HUES64 (cell line): ENCODE measurements around the gene FTO.

Experiments
- H3K27ac ChIP-seq: 2 replicates; pipeline ENCODE4 v1.7.0; 2013; ENCODE audit warnings: low read depth, low read length, inconsistent platforms
- H3K27me3 ChIP-seq: 2 replicates; pipeline ENCODE4 v1.6.1; 2013; ENCODE audit warnings: mild to moderate bottlenecking, low read length; ENCODE audit not compliant: insufficient read depth
- H3K36me3 ChIP-seq: 2 replicates; pipeline ENCODE4 v1.6.1; 2013; ENCODE audit warnings: mild to moderate bottlenecking, low read length; ENCODE audit not compliant: insufficient read depth
- H3K4me1 ChIP-seq: 2 replicates; pipeline ENCODE4 v1.6.1; 2013; ENCODE audit warnings: mild to moderate bottlenecking, low read length, moderate library complexity; ENCODE audit not compliant: insufficient read depth
- H3K4me3 ChIP-seq: 2 replicates; pipeline ENCODE4 v1.5.1; 2013; ENCODE audit warnings: mild to moderate bottlenecking, low read length, moderate library complexity
- H3K9ac ChIP-seq: 2 replicates; pipeline ENCODE4 v1.6.1; 2013; ENCODE audit warnings: mild to moderate bottlenecking, low read depth, low read length
- H3K9me3 ChIP-seq: 2 replicates; pipeline ENCODE4 v1.6.1; 2013; ENCODE audit warnings: low read depth, low read length; ENCODE audit not compliant: insufficient read depth
- WGBS: fragments of 150-250, 120-280 bp; methylation state at CpG from one replicate; pipeline ENCODE4 v1.1.7; 2013; ENCODE audit warnings: missing lambda C conversion rate; 5-methylcytosine and 5-hydroxymethylcytosine counted together

Gene FTO

DNA sequence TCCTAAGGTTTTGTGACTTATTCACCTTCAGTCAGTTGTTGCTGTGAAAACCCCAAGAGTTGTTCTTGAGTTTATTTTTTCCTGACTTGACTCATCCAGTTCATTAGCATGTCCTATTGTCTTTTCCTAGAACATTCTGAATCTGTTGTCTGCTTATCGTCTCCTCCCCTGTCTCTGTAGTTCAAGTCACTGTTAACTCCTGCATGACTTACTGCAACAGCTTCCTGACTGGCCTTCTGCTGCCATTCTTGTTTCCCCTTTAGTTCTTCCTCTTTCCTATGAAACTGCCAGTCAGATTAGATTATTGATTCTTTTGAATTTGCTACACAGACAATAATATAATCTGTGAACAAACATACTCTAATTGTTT is 161.5 kb downstream of the FTO start:
- 13% methylated on average over 1 of the region's 1 CpG for WGBS
- Histone ChIP-seq H3K27ac (peak overlapping the region; percentile 59), H3K4me1 (peaks cover 27% of the 10 kb centered on the region), H3K27me3 (no peaks in the 10 kb centered on the region), H3K4me3 (no peak overlapping the region), H3K9ac (peak overlapping the region; percentile 28; the same call in 1 of the 2 replicates), H3K36me3 (no peaks in the 10 kb centered on the region), H3K9me3 (peaks cover 3% of the 10 kb centered on the region; the same call in 1 of the 2 replicates)

GRCh38 chr16:53866520-53866919 is 162.6 kb downstream of the FTO start:
- no peak overlapping the region for H3K4me3 ChIP-seq
- H3K9ac ChIP-seq = no peak overlapping the region
- no CpG with 5 or more reads among the region's 1 CpG for WGBS
- H3K27ac ChIP-seq = 0 out of 2 replicates have a peak overlapping the region, but pooled peaks have one; percentile 13
- H3K9me3 ChIP-seq = peaks cover 13% of the 10 kb centered on the region; the same call in 1 of the 2 replicates
- H3K27me3 ChIP-seq = no peaks in the 10 kb centered on the region
- H3K36me3 ChIP-seq = no peaks in the 10 kb centered on the region
- peaks cover 27% of the 10 kb centered on the region for H3K4me1 ChIP-seq

- Histone ChIP-seq H3K4me3 (no peak overlapping the region), H3K27ac (no peak overlapping the region), H3K9me3 (peaks cover 13% of the 10 kb centered on the region; the same call in 1 of the 2 replicates), H3K27me3 (no peaks in the 10 kb centered on the region), H3K4me1 (peaks cover 7% of the 10 kb centered on the region), H3K9ac (no peak overlapping the region), H3K36me3 (no peaks in the 10 kb centered on the region)
- 90% methylated on average over 1 of the region's 1 CpG for WGBS
These were observed 166.9 kb downstream of the FTO start for GRCh38 chr16:53870831-53871230.

- H3K9ac ChIP-seq = no peak overlapping the region
- H3K27ac ChIP-seq = no peak overlapping the region
- 91% methylated on average over 1 of the region's 1 CpG for WGBS
- no peaks in the 10 kb centered on the region for H3K36me3 ChIP-seq
- H3K4me3 ChIP-seq = no peak overlapping the region
- no peaks in the 10 kb centered on the region for H3K27me3 ChIP-seq
- peaks cover 13% of the 10 kb centered on the region; the same call in 1 of the 2 replicates for H3K9me3 ChIP-seq
- no peaks in the 10 kb centered on the region for H3K4me1 ChIP-seq
These were observed 168.6 kb downstream of the FTO start for GRCh38 chr16:53872248-53873221.

- H3K36me3 ChIP-seq = peaks cover 9% of the 10 kb centered on the region; the same call in 1 of the 2 replicates
- WGBS = 95% methylated on average over 5 of the region's 5 CpGs
These were observed 172.9 kb downstream of the FTO start for GRCh38 chr16:53876811-53877210.

DNA sequence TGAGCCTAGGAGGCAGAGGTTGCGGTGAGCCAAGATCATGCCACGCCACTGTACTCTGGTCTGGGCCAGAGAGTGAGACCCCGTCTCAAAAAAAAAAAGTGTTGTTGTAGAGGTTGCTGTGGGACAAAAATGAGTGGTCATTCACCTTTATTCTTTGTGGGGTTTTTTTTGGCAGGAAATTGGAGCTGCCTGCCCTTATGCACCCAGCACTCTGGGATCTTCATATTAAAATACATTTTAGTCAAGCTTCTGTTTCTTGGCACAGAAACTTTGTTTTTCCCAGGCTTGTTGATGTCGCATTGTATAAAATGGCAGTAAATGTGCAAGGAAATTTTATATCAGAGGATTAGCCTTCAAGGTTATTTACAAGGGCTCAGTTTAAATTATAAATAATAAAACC is 174.3 kb downstream of the FTO start:
- 95% methylated on average over 4 of the region's 4 CpGs for WGBS
- no peak overlapping the region for H3K27ac ChIP-seq
- no peaks in the 10 kb centered on the region for H3K9me3 ChIP-seq
- peaks cover 9% of the 10 kb centered on the region; the same call in 1 of the 2 replicates for H3K36me3 ChIP-seq
- no peaks in the 10 kb centered on the region for H3K27me3 ChIP-seq
- no peak overlapping the region for H3K4me3 ChIP-seq
- no peak overlapping the region for H3K9ac ChIP-seq
- H3K4me1 ChIP-seq = no peaks in the 10 kb centered on the region

More at GRCh38 chr16:53876811-53877210, 172.9 kb downstream of the FTO start:
- H3K4me1 ChIP-seq = no peaks in the 10 kb centered on the region
- H3K27me3 ChIP-seq = no peaks in the 10 kb centered on the region
- H3K9me3 ChIP-seq = no peaks in the 10 kb centered on the region
- no peak overlapping the region for H3K4me3 ChIP-seq
- no peak overlapping the region for H3K27ac ChIP-seq
- H3K9ac ChIP-seq = no peak overlapping the region

DNA sequence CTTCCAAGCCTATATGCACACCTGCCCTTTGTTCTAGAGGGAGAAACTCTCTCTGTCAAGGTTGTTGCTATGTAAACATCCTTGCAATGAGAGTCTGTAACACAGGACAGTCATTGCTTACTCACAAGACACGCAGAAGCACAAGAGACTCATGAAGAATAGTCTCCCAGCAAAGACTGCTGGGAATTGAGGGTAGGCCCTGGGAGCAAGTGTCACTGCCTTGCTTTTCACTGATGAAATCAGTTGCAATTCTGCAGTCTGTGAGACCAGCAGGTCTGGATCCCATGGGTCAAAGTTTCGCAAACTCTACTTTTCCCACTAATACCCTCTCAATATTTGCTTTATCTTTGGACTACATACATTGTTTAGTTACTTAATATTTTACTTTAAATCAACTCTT is 177.4 kb downstream of the FTO start:
- H3K36me3 ChIP-seq = peaks cover 9% of the 10 kb centered on the region; the same call in 1 of the 2 replicates
- no peak overlapping the region for H3K27ac ChIP-seq
- no peaks in the 10 kb centered on the region for H3K4me1 ChIP-seq
- H3K9me3 ChIP-seq = no peaks in the 10 kb centered on the region
- WGBS = 97% methylated on average over 2 of the region's 2 CpGs
- H3K9ac ChIP-seq = no peak overlapping the region
- H3K27me3 ChIP-seq = no peaks in the 10 kb centered on the region
- no peak overlapping the region for H3K4me3 ChIP-seq

DNA sequence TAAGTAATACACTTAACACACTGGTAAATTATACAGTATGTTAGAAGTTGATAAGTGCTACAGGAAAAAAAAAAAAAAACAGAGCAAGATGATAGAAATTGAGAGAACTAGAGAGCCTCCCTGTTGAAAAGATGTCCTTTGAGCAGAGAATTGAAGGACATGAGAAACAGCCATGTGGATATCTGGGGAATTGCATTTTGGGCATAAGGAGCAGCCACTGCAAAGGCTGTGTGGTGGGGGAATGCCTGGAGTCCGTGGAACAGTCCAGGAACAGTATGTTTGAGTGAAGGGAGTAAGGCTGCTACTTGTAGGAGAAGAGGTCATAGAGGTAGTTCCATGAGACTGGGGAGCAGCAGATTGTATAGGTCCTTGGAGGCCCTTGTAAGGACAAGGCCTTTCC is 178.4 kb downstream of the FTO start:
- no peak overlapping the region for H3K27ac ChIP-seq
- no peaks in the 10 kb centered on the region for H3K9me3 ChIP-seq
- no peak overlapping the region for H3K9ac ChIP-seq
- no peaks in the 10 kb centered on the region for H3K4me1 ChIP-seq
- H3K27me3 ChIP-seq = no peaks in the 10 kb centered on the region
- H3K36me3 ChIP-seq = peaks cover 9% of the 10 kb centered on the region; the same call in 1 of the 2 replicates
- no peak overlapping the region for H3K4me3 ChIP-seq
- WGBS = 86% methylated on average over 1 of the region's 1 CpG

- H3K27me3 ChIP-seq = no peaks in the 10 kb centered on the region
- no peaks in the 10 kb centered on the region for H3K9me3 ChIP-seq
- WGBS = 89% methylated on average over 4 of the region's 4 CpGs
- H3K4me3 ChIP-seq = no peak overlapping the region
- no peaks in the 10 kb centered on the region for H3K4me1 ChIP-seq
- no peak overlapping the region for H3K9ac ChIP-seq
- no peak overlapping the region for H3K27ac ChIP-seq
- peaks cover 19% of the 10 kb centered on the region for H3K36me3 ChIP-seq
These were observed 180.8 kb downstream of the FTO start for GRCh38 chr16:53884748-53885147.

- Histone ChIP-seq H3K27ac (no peak overlapping the region), H3K4me1 (0 out of 2 replicates have a peak, but pooled peaks cover under 1% of the 10 kb centered on the region), H3K4me3 (no peak overlapping the region), H3K9ac (no peak overlapping the region), H3K27me3 (no peaks in the 10 kb centered on the region), H3K36me3 (peaks cover 10% of the 10 kb centered on the region), H3K9me3 (no peaks in the 10 kb centered on the region)
- 94% methylated on average over 7 of the region's 7 CpGs for WGBS
These were observed 182.8 kb downstream of the FTO start for GRCh38 chr16:53886482-53887378.

DNA sequence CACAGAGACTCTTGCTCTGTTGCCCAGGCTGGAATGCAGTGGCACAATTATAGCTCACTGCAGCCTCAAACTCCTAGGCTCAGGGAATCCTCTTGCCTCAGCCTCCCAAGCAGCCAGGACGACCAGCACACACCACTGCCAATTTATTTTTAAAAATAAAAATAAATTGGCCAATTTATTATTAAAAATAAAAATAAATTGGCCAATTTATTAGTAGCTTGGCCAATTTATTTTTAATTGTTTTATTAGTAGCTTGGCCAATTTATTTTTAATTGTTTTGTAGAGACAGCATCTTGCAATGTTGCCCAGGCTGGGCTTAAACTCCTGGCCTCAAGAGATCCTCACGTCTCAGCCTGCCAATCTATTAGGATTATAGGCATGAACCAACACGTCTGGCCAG is 184.3 kb downstream of the FTO start:
- no peaks in the 10 kb centered on the region for H3K27me3 ChIP-seq
- no peak overlapping the region for H3K4me3 ChIP-seq
- no peak overlapping the region for H3K9ac ChIP-seq
- H3K27ac ChIP-seq = no peak overlapping the region
- peaks cover 14% of the 10 kb centered on the region; the same call in 1 of the 2 replicates for H3K4me1 ChIP-seq
- peaks cover 10% of the 10 kb centered on the region for H3K36me3 ChIP-seq
- 95% methylated on average over 2 of the region's 3 CpGs for WGBS
- H3K9me3 ChIP-seq = no peaks in the 10 kb centered on the region
